Activated CD8-positive, alpha-beta memory T cell treated with anti-CD3 and anti-CD28 coated beads, Interleukin-2, amount 10 ng/mL, durations not matched to agents 7 days and 5 days (primary cell): ENCODE results near the gene IGLL1. TPM values are rescaled to one million over a fixed set of nuclear protein-coding genes. Genes with fewer than 3 reads are reported as not detected.
A peak's percentile ranks its signal among the peaks of the same experiment; 100 is the strongest.
"Not testable (repeated sequence)": the region's sequence is repeated elsewhere in the genome, so short reads cannot be mapped to it uniquely, and the experiment has no call there.

Experiments used
- ATAC-seq: fragments of 150-1000 bp; cut with Tn5 transposase; one replicate; pipeline ENCODE4 v1.10.0; 2021; ENCODE audit warnings: moderate library complexity
- CTCF ChIA-PET: fragments of 350-600 bp; sonication (Branson Sonifier 250); formaldehyde crosslinking; loops from one replicate; lab custom pipeline; 2021; ENCODE audit warnings: antibody characterized with exemption; lab: Charles Lee
- DNase-seq: peaks from one replicate; pipeline ENCODE4 v3.0.0-alpha.2; 2020
- H3K27ac Mint-ChIP-seq: one replicate; pipeline ENCODE4 v1.8.0; 2021; ENCODE audit warnings: mild to moderate bottlenecking, mixed read lengths
- H3K27me3 Mint-ChIP-seq: one replicate; pipeline ENCODE4 v1.8.0; 2021; ENCODE audit warnings: mixed read lengths
- H3K36me3 Mint-ChIP-seq: one replicate; pipeline ENCODE4 v1.8.0; 2021; ENCODE audit warnings: mild to moderate bottlenecking, mixed read lengths
- H3K4me1 Mint-ChIP-seq: one replicate; pipeline ENCODE4 v1.8.0; 2021; ENCODE audit warnings: mixed read lengths
- H3K4me3 Mint-ChIP-seq: one replicate; pipeline ENCODE4 v1.8.0; 2021; ENCODE audit warnings: mild to moderate bottlenecking, moderate library complexity, mixed read lengths
- H3K9me3 Mint-ChIP-seq: one replicate; pipeline ENCODE4 v1.8.0; 2022; ENCODE audit warnings: low read depth, mixed read lengths
- total RNA-seq, 2 experiments: library from RNA; stranded (reverse); gene quantifications; one replicate each; pipeline ENCODE4 v1.2.3, GENCODE V29; 2021

The IGLL1 gene
- 1 to 10 TPM in 1 of 2 experiments, under 1 TPM in 1; 0.42 to 2.0 TPM for total RNA-seq

DNA sequence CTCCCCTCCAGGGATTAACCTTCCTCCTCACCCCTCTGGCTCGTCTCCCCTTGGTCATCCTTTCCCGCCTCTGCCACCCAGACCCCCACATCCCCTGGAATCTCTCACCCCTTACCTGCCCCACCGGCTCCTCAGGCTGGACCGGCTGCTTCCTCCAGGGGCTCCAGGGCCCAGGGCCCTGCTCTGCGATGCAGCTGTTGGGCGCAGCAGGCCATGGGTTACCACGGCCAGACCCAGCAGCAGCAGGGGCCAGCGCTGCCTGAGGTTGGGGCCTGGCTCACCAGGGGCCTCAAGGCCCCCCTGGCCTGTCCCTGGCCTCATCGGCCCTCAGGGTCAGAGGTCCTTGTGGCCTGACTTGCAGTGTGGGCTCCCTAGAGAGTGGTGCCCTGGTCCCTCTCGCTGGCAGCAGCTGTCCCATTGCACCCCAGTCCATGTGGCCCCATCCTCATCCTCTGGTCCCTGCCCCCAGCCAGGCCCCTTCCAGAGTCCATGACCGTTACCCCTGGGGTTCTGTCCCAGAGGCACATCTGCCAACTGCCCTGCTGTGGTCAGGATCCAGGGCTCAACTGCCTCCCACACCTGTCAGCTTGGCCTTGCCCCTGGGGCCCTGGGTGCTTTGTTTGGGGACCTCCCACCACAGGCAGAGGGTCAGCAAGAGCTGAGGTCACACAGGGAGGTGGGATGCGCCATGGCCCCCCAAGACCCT lies at the start of gene IGLL1:
Gene IGLL1, minus strand, starts transcription at position 421 of the 706 bp plus-strand sequence. Its CDS starts 100 bp downstream, at position 321.
- H3K4me3 Mint-ChIP-seq: peak within 1 kb of the TSS; percentile 31
- CTCF ChIA-PET: interaction anchor here (1.3 to 5.4 kb wide), 2 partner anchors 11 to 270 kb away, joined by 3 to 25 read pairs; no protein-coding TSS in a partner anchor
- peak within 1 kb of the TSS; percentile 77 for H3K27ac Mint-ChIP-seq
- no peak for DNase-seq
- H3K27me3 Mint-ChIP-seq: peaks cover 43% of the 10 kb centered on the region
- H3K9me3 Mint-ChIP-seq: no peaks in the 10 kb centered on the region
- no peaks in the 10 kb centered on the region for H3K36me3 Mint-ChIP-seq
- peaks cover 40% of the 10 kb centered on the region for H3K4me1 Mint-ChIP-seq
- peak; percentile 17 for ATAC-seq

DNA sequence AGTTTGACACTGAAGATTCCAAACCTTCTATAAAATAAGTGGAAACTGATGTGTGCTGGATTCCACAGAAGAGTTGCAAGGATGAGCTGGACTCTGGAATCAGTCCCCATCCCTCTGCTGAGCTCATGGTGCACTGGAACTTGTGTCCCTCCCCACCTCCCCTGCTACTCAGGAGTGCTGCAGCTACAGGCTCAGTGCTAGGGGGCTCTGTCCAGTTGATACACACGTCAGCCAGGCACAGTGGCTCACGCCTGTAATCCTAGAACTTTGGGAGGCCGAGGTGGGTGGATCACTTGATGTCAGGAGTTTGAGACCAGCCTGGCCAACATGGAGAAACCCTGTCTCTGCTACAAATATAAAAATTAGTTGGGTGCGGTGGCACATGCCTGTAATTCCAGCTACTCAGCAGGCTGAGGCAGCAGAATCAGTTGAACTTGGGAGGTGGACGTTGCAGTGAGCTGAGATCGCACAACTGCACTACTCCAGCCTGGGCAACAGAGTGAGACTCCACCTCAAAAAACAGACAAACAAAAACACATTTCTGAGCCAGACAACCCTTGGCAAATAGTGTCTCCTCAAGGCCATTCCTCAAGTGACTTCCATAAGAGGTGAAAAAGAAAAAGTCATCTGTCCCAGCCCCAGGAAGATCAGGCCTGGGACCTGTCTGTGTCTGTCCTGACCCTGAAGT lies 48.1 kb upstream of the IGLL1 start:
- DNase-seq, H3K36me3 Mint-ChIP-seq, H3K4me3 Mint-ChIP-seq, ATAC-seq, H3K9me3 Mint-ChIP-seq, H3K27ac Mint-ChIP-seq: not testable (repeated sequence)
- peaks cover 11% of the 10 kb centered on the region for H3K4me1 Mint-ChIP-seq
- H3K27me3 Mint-ChIP-seq: peaks cover 25% of the 10 kb centered on the region
- CTCF ChIA-PET: interaction anchor here (0.6 to 1.7 kb wide), 10 partner anchors 63 to 229 kb away, joined by 3 to 6 read pairs (median 4); partner anchors contain the start of genes C22orf15, CHCHD10 and SLC2A11

DNA sequence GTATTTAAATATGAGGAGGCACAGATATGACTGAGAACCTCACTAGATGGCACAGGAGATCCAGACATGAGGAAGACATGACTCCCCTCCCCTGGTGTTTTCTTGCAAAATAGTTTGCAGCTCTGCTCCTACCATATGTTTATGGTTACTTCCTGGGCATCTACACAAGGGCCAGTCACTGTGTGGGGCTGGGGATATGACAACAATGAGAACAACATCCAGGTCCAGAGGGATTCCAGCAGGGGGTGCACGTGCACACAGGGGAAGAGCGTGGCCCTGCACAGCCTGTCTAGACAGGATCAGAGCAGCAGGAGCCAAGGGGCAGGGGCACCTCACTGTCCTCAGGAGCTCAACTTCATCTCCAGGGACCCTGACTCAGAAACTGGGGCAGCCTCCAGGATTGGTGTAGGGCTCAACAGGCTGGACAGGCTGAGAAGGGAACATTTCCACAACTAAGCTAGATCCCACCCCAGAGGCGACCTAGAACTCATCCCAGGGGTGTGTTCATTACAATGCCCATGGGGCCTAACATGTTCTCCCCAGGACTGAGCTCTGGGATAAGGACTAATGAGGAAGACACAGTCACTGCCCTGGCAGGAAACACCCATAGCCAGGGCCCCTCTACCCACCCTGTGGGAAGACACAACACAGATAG lies 47.4 kb upstream of the IGLL1 start:
- Mint-ChIP-seq H3K27me3 (peaks cover 25% of the 10 kb centered on the region), H3K4me1 (peaks cover 11% of the 10 kb centered on the region)
- DNase-seq: peak; percentile 78
- not testable (repeated sequence) for H3K9me3 Mint-ChIP-seq, H3K27ac Mint-ChIP-seq, H3K4me3 Mint-ChIP-seq, H3K36me3 Mint-ChIP-seq
- CTCF ChIA-PET: interaction anchor here (0.6 to 1.7 kb wide), 11 partner anchors 62 to 230 kb away, joined by 3 to 6 read pairs (median 4); partner anchors contain the start of genes C22orf15, CHCHD10, MMP11 and SLC2A11
- ATAC-seq: peak; percentile 87

DNA sequence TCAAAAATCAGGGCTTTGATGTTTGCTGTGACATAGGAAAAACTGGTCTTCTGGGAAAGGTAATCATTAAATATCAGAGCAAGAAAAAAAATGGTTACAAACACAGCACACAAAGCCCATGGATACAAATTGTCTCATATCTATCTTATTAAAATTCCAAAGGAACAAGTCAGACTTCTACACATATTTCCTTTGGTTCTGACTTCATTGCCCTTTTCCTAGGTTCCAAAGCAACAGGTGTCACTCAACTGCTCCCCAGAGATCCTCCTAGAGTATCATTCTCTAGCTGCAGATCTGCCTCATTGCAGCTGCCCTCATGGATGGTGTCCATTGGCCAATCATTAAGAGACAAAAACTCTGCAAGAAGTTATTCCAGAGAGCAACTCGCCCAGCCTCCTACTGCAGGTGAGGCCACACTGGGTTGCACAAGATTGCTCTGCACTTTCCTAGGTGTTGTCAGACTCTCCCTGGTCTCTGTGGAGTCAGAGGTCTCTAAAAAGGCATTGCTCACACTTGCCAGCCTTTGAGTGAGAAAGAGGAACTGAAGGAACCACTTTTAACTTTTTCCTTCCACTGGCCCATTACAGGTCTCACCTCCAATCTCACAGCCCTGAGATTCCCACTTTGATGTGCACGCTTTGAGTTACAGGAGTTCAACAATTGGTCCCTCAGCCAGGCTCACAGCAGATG lies 46.3 kb upstream of the IGLL1 start:
- no peaks in the 10 kb centered on the region for H3K9me3 Mint-ChIP-seq
- no peak overlapping the region for H3K4me3 Mint-ChIP-seq
- DNase-seq: no peak
- H3K4me1 Mint-ChIP-seq: peaks cover 4% of the 10 kb centered on the region
- H3K36me3 Mint-ChIP-seq: peaks cover 2% of the 10 kb centered on the region
- no peak overlapping the region for H3K27ac Mint-ChIP-seq
- CTCF ChIA-PET: no interaction called here
- H3K27me3 Mint-ChIP-seq: peaks cover 25% of the 10 kb centered on the region
- ATAC-seq: no peak

DNA sequence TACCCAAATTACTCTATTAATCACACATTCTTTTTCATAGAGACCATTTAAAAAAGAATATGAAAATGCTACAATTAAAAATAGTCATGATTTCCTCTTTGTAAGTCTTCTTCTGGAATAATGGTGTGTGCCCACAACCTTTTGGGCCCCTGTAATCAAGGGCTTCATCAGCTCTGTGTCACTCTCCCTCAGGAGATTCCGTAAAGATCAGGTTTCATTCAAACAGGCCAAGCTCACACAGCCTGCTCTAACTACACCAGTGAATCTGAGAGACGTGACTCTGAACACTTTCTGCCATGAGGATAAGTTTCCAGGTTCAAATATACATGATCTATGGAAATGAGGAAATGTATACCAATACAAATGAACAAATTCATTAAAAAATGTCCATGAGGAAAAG lies 42.5 kb upstream of the IGLL1 start:
- no peak for ATAC-seq
- Mint-ChIP-seq H3K27ac (no peak overlapping the region), H3K27me3 (peaks cover 29% of the 10 kb centered on the region), H3K9me3 (no peaks in the 10 kb centered on the region), H3K4me1 (peaks cover 4% of the 10 kb centered on the region), H3K36me3 (peaks cover 2% of the 10 kb centered on the region), H3K4me3 (no peak overlapping the region)
- CTCF ChIA-PET: interaction anchor here (1.2 kb wide), 1 partner anchor 226 kb away, joined by 3 read pairs; no protein-coding TSS in a partner anchor
- DNase-seq: no peak

DNA sequence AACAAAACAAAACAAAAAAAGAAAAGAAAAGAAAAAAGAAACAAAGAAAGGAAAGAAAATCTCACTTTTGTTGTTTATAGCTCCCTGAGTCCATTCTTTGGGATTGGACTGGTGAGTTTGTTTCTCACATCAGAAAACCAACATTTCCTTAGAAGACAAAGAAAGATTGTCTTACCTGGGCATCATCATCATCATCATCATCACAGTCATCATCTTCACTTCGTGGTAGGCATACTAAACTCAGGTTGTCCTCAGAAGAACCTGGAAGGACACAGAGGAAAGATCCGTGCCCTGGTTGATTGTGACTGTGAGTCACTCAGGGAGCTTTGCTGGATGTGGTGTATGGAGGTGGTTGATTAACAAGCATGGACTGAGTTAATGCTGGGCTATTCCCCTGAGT lies 41.8 kb upstream of the IGLL1 start:
- H3K9me3 Mint-ChIP-seq, H3K4me3 Mint-ChIP-seq, ATAC-seq, H3K4me1 Mint-ChIP-seq, H3K36me3 Mint-ChIP-seq, H3K27ac Mint-ChIP-seq, CTCF ChIA-PET, DNase-seq: not testable (repeated sequence)
- peaks cover 29% of the 10 kb centered on the region for H3K27me3 Mint-ChIP-seq

DNA sequence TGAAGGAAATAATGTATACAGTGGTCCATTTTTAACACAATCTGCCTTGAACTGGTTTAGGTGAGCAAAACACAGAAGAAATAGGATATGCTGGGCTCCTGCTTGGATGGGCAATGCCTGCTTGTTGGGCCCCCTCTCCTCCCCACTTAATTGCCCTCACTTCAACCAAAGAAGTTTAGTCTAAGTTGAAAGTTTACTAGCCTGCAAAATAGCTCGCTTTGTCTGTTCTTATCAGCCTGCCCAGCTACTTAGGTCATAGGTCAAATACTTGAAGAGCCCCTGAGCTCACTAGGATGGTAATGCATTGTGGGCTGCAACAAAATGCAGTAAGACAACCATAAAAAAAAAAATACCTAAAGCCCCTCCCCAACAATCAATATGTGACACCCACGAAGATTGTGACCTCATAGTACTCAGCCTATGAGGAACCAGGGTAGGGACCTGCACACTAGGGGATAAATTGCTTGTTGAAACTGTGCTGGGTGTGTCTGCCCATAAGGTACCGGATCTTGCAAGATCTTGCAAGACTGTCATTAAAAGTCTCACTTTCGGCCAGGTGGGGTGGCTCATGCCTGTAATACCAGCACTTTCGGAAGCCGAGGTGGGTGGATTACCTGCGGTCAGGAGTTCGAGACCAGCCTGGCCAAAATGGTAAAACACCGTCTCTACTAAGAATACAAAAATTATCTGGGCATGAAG lies 41.1 kb upstream of the IGLL1 start:
- Mint-ChIP-seq H3K4me3 (no peak overlapping the region), H3K9me3 (no peaks in the 10 kb centered on the region), H3K27ac (no peak overlapping the region), H3K27me3 (peaks cover 27% of the 10 kb centered on the region), H3K4me1 (no peaks in the 10 kb centered on the region), H3K36me3 (peaks cover 2% of the 10 kb centered on the region)
- no peak for ATAC-seq
- CTCF ChIA-PET: no interaction called here
- no peak for DNase-seq

DNA sequence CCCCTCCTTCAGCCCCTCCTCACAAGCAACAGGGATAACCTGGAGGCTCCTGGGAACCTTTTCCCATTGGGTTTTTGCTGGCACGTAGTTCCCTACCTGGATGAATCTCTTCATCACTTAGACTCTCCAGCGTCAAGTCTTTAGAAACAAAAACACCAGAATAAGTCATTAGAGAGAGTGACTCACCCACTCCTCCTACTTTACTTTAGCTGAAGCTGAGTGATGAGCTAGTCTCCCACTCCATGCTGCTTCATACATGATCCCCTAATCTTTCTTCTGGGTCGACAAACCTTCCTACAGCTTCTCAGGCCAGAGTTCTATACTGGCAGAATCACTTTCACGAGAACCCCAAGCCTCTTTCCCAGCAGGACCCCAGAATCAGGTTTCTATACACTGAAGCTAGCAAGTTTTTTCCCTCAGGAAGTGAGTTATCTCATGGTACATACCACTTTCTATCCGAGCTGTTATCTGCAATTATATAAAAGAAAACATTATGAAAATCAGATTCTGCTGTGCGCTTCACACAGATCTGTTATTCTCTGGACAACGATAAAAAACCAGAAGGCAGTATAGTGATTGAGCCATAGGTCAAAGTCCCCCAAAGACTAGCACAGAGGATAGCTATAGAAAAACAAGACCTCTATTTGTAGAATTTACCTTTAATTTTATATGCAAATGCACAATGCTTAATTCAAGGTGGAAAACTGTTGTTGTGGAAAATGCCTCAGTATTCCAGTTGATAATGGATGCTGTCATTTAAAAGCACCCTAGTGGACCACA lies 33.3 kb upstream of the IGLL1 start:
- no peaks in the 10 kb centered on the region for H3K27me3 Mint-ChIP-seq
- no peak overlapping the region for H3K4me3 Mint-ChIP-seq
- no peak overlapping the region for H3K27ac Mint-ChIP-seq
- peaks cover 1% of the 10 kb centered on the region for H3K36me3 Mint-ChIP-seq
- CTCF ChIA-PET: no interaction called here
- no peak for DNase-seq
- H3K9me3 Mint-ChIP-seq: no peaks in the 10 kb centered on the region
- ATAC-seq: no peak
- H3K4me1 Mint-ChIP-seq: peaks cover 43% of the 10 kb centered on the region

DNA sequence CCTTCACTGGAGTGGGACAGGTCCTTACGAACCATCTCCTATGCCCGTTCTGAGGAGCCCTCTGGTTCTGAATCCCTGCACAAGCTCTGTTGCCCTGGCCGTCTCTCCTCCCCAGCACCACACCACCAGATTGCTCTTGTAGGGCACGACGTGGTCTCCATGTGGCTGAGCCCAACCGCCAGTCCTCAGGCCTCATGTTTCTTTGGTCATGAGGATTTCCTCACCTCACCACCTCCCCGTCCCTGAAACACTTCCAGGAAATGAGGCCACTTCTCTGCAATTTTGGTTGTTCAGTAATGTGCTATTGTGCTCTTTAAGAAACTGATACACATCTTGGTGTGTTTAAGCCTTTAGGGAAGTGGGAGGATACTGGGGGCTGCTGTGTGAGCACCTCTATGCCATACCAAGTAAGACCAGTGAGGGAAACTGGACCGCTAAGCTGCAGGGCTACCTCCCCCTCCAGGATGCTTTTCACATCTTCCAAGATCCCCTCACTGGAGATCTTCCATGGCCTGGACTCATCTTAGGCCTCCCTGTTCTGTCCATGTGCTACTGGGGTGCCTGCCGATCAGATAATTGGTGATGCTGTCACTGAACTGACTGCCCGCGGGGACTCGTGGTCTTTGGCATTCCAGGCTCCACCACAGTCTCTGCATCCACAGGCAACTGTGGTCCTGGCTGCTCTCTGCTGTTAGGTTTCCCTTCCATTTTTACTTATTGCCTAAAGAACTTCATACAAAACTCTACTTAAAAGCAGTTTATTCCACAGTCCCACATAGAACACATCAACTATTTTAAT lies 30.1 kb upstream of the IGLL1 start:
- CTCF ChIA-PET: interaction anchor here (0.5 to 2.1 kb wide), 3 partner anchors 18 to 113 kb away, joined by 3 to 5 read pairs (median 3); no protein-coding TSS in a partner anchor
- no peak overlapping the region for H3K4me3 Mint-ChIP-seq
- peaks cover 43% of the 10 kb centered on the region for H3K4me1 Mint-ChIP-seq
- peaks cover 1% of the 10 kb centered on the region for H3K36me3 Mint-ChIP-seq
- peak overlapping the region; percentile 29 for H3K27ac Mint-ChIP-seq
- no peaks in the 10 kb centered on the region for H3K9me3 Mint-ChIP-seq
- no peaks in the 10 kb centered on the region for H3K27me3 Mint-ChIP-seq
- DNase-seq: peak; percentile 79
- ATAC-seq: peak; percentile 59

DNA sequence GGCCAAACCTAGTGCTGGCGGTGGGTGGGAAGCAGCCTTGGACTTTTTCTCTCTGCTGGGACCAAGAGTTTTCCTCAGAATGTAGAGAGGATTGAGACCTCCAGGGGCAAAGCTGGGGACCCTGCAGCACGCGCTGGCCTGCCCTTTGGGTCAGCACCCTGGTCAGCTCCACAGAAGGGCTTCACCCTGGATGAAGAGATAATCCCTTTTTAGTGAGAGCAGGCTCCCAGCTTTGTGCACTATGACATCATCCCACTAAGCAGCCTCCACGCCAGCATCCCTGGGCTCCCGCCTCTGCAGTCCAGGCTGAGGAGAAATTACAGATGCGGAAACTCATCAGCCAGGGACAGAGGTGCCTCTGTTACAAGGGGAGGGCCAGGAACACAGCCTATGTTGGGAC lies 28.5 kb upstream of the IGLL1 start:
- Mint-ChIP-seq H3K27ac (no peak overlapping the region), H3K4me1 (peaks cover 37% of the 10 kb centered on the region), H3K27me3 (peaks cover 4% of the 10 kb centered on the region), H3K4me3 (no peak overlapping the region), H3K9me3 (no peaks in the 10 kb centered on the region), H3K36me3 (peaks cover 1% of the 10 kb centered on the region)
- CTCF ChIA-PET: interaction anchor here (1.0 kb wide), 1 partner anchor 17 kb away, joined by 4 read pairs; no protein-coding TSS in a partner anchor
- no peak for DNase-seq
- ATAC-seq: no peak
